HG02870 (cell line): ENCODE data around the gene LARGE1.

ENCODE experiments used
- ATAC-seq: cut with Tn5 transposase; IDR thresholded peaks from one replicate; pipeline ENCODE4 v1.9.1; 2021; ENCODE audit warnings: mild to moderate bottlenecking, moderate library complexity; ENCODE audit not compliant: unreplicated experiment

Gene LARGE1

GRCh38 chr22:33741025-33741424 lies 179.3 kb downstream of the LARGE1 start:
- ATAC-seq = no peak

- ATAC-seq = no peak
These were observed 180.8 kb downstream of the LARGE1 start for GRCh38 chr22:33739516-33739915.

GRCh38 chr22:33737662-33738061 lies 182.6 kb downstream of the LARGE1 start:
- ATAC-seq = no peak

GRCh38 chr22:33735978-33736377 lies 184.3 kb downstream of the LARGE1 start:
- ATAC-seq = no peak

- ATAC-seq = no peak
These were observed 191.4 kb downstream of the LARGE1 start for GRCh38 chr22:33728847-33729246.

- no peak for ATAC-seq
These were observed 194.0 kb downstream of the LARGE1 start for GRCh38 chr22:33726294-33726734.

- no peak for ATAC-seq
These were observed 196.4 kb downstream of the LARGE1 start for GRCh38 chr22:33723915-33724314.

- no peak for ATAC-seq
These were observed 197.5 kb downstream of the LARGE1 start for GRCh38 chr22:33722816-33723215.

GRCh38 chr22:33720166-33720878 lies 200.0 kb downstream of the LARGE1 start:
- ATAC-seq = no peak

GRCh38 chr22:33717694-33718396 lies 202.4 kb downstream of the LARGE1 start:
- ATAC-seq = no peak

GRCh38 chr22:33715237-33715985 lies 204.9 kb downstream of the LARGE1 start:
- ATAC-seq = no peak

GRCh38 chr22:33710326-33710725 lies 209.9 kb downstream of the LARGE1 start:
- no peak for ATAC-seq

GRCh38 chr22:33707581-33707980 lies 212.7 kb downstream of the LARGE1 start:
- no peak for ATAC-seq

- ATAC-seq = no peak
These were observed 214.2 kb downstream of the LARGE1 start for GRCh38 chr22:33706100-33706499.

- ATAC-seq = no peak
These were observed 221.1 kb downstream of the LARGE1 start for GRCh38 chr22:33699176-33699575.

GRCh38 chr22:33697640-33698039 lies 222.6 kb downstream of the LARGE1 start:
- ATAC-seq = no peak

GRCh38 chr22:33691057-33691630 lies 229.1 kb downstream of the LARGE1 start:
- no peak for ATAC-seq

GRCh38 chr22:33688903-33689302 lies 231.4 kb downstream of the LARGE1 start:
- no peak for ATAC-seq

- ATAC-seq = no peak
These were observed 232.8 kb downstream of the LARGE1 start for GRCh38 chr22:33687464-33687863.

- ATAC-seq = no peak
These were observed 236.2 kb downstream of the LARGE1 start for GRCh38 chr22:33684087-33684486.

- ATAC-seq = no peak
These were observed 237.3 kb downstream of the LARGE1 start for GRCh38 chr22:33682927-33683326.
